SK-N-SH treated with all-trans-retinoic acid at 6 μM for 48 hours (cell line): ENCODE measurements around the gene PRUNE2.

Experiments used
- ATAC-seq: fragments of 200-7000 bp; cut with Tn5 transposase; 3 replicates; pipeline ENCODE4 v1.9.1; 2020; ENCODE audit warnings: mild to moderate bottlenecking, moderate library complexity
- BACH2 ChIP-seq: fragments of 250-450 bp; sonication (Bioruptor Pico); IDR thresholded peaks from 2 replicates; pipeline ENCODE4 v1.9.0; 2021; ENCODE audit warnings: mild to moderate bottlenecking, borderline replicate concordance
- CREB5 ChIP-seq: fragments of 250-450 bp; sonication (Bioruptor Pico); IDR thresholded peaks from 2 replicates; pipeline ENCODE4 v1.5.1; 2020; ENCODE audit warnings: low read depth, mild to moderate bottlenecking, moderate library complexity
- CSDC2 ChIP-seq: fragments of 250-450 bp; sonication (Bioruptor Pico); IDR thresholded peaks from 2 replicates; pipeline ENCODE4 v1.5.0; 2020; ENCODE audit warnings: mild to moderate bottlenecking, moderate library complexity
- CSRNP3 ChIP-seq: fragments of 250-450 bp; sonication (Bioruptor Pico); IDR thresholded peaks from 2 replicates; pipeline ENCODE4 v1.5.1; 2021; ENCODE audit warnings: mild to moderate bottlenecking, moderate library complexity
- ISL1 ChIP-seq: fragments of 250-450 bp; sonication (Bioruptor Pico); IDR thresholded peaks from 2 replicates; pipeline ENCODE4 v2.1.2; 2022; ENCODE audit warnings: mild to moderate bottlenecking, moderate library complexity
- OSR1 ChIP-seq: fragments of 250-450 bp; sonication (Bioruptor Pico); IDR thresholded peaks from 2 replicates; pipeline ENCODE4 v1.8.0; 2022; ENCODE audit warnings: moderate library complexity, mild to moderate bottlenecking, inconsistent platforms
- PATZ1 ChIP-seq: fragments of 250-450 bp; sonication (Bioruptor Pico); IDR thresholded peaks from 2 replicates; pipeline ENCODE4 v1.8.0; 2020; ENCODE audit warnings: mild to moderate bottlenecking, moderate library complexity, borderline replicate concordance
- POU6F1 ChIP-seq: fragments of 250-450 bp; sonication (Bioruptor Pico); IDR thresholded peaks from 2 replicates; pipeline ENCODE4 v1.8.0; 2021; ENCODE audit warnings: low read depth, mild to moderate bottlenecking, moderate library complexity, borderline replicate concordance
- PPARA ChIP-seq: fragments of 250-450 bp; sonication (Bioruptor Pico); IDR thresholded peaks from 2 replicates; pipeline ENCODE4 v1.5.0; 2020; ENCODE audit warnings: mild to moderate bottlenecking, borderline replicate concordance
- RARB ChIP-seq: fragments of 250-450 bp; sonication (Bioruptor Pico); IDR thresholded peaks from 2 replicates; pipeline ENCODE4 v1.8.0; 2021; ENCODE audit warnings: mild to moderate bottlenecking, moderate library complexity
- TCF4 ChIP-seq: fragments of 250-450 bp; sonication (Bioruptor Pico); IDR thresholded peaks from 2 replicates; pipeline ENCODE4 v1.8.0; 2021; ENCODE audit warnings: mild to moderate bottlenecking, moderate library complexity, borderline replicate concordance
- TOX ChIP-seq: fragments of 250-450 bp; sonication (Bioruptor Pico); IDR thresholded peaks from 2 replicates; pipeline ENCODE4 v1.8.0; 2021; ENCODE audit warnings: mild to moderate bottlenecking, moderate library complexity, borderline replicate concordance
- TSHZ2 ChIP-seq: fragments of 250-450 bp; sonication (Bioruptor Pico); IDR thresholded peaks from 2 replicates; pipeline ENCODE4 v1.5.0; 2020; ENCODE audit warnings: mild to moderate bottlenecking, moderate library complexity
- ZFP30 ChIP-seq: fragments of 450-650 bp; formaldehyde crosslinking; IDR thresholded peaks from 2 replicates; pipeline ENCODE4 v1.5.0; 2022; ENCODE audit warnings: mild to moderate bottlenecking, moderate library complexity
- ZNF565 ChIP-seq: fragments of 450-650 bp; formaldehyde crosslinking; conservative IDR thresholded peaks from 2 replicates; pipeline ENCODE4 v1.5.0; 2020; ENCODE audit warnings: low read depth, mild to moderate bottlenecking, moderate library complexity
- ZNF70 ChIP-seq: fragments of 450-650 bp; formaldehyde crosslinking; IDR thresholded peaks from 2 replicates; pipeline ENCODE4 v1.5.0; 2020; ENCODE audit warnings: mild to moderate bottlenecking, moderate library complexity
- ZNF8 ChIP-seq: fragments of 450-650 bp; formaldehyde crosslinking; IDR thresholded peaks from 2 replicates; pipeline ENCODE4 v1.5.0; 2020; ENCODE audit warnings: mild to moderate bottlenecking, moderate library complexity

Gene PRUNE2

GRCh38 chr9:76651119-76651705, 254.7 kb downstream of the PRUNE2 start:
- ATAC-seq = no peak
- TF ChIP-seq ZNF8 (CRISPR knock-in tag) (no peak), TSHZ2 (no peak), CSRNP3 (no peak), PATZ1 (no peak), ZNF70 (CRISPR knock-in tag) (no peak), TCF4 (CRISPR knock-in tag) (no peak), ZFP30 (CRISPR knock-in tag) (no peak)
- TF ChIP-seq, all 23 proteins: peak for 0

- ATAC-seq = peak; percentile 9; the same call in 1 of the 3 replicates
- TF ChIP-seq CREB5 (CRISPR knock-in tag) (no peak), POU6F1 (CRISPR knock-in tag) (no peak), BACH2 (CRISPR knock-in tag) (no peak), ZNF8 (CRISPR knock-in tag) (no peak), TOX (CRISPR knock-in tag) (no peak), CSDC2 (CRISPR knock-in tag) (no peak), OSR1 (no peak)
These were observed 255.2 kb downstream of the PRUNE2 start for GRCh38 chr9:76650692-76651091.

GRCh38 chr9:76649894-76650293, 256.0 kb downstream of the PRUNE2 start:
- ATAC-seq = no peak
- no peak for TF ChIP-seq RARB
- TF ChIP-seq PPARA (CRISPR knock-in tag) = no peak
- no peak for TF ChIP-seq ISL1 (CRISPR knock-in tag)
- TF ChIP-seq CSRNP3 = no peak
- no peak for TF ChIP-seq TOX (CRISPR knock-in tag)
- TF ChIP-seq ZNF565 (CRISPR knock-in tag) = no peak
- TF ChIP-seq CSDC2 (CRISPR knock-in tag) = no peak
- TF ChIP-seq POU6F1 (CRISPR knock-in tag) = no peak
- no peak for TF ChIP-seq TSHZ2
- no peak for TF ChIP-seq TCF4 (CRISPR knock-in tag)
- no peak for TF ChIP-seq CREB5 (CRISPR knock-in tag)
- TF ChIP-seq, all 23 proteins: peak for 0
